Endothelial cell of hepatic sinusoid (primary cell): ENCODE results near the gene CDC25B.
"Not testable (repeated sequence)": the region's sequence is repeated elsewhere in the genome, so short reads cannot be mapped to it uniquely, and the experiment has no call there.

Source experiments
- in situ Hi-C: cut with HindIII; loops from 2 replicates; pipeline ENCODE4 v1.10.0; 2017; ENCODE audit warnings: low sequenced_read_pairs

The CDC25B gene

DNA sequence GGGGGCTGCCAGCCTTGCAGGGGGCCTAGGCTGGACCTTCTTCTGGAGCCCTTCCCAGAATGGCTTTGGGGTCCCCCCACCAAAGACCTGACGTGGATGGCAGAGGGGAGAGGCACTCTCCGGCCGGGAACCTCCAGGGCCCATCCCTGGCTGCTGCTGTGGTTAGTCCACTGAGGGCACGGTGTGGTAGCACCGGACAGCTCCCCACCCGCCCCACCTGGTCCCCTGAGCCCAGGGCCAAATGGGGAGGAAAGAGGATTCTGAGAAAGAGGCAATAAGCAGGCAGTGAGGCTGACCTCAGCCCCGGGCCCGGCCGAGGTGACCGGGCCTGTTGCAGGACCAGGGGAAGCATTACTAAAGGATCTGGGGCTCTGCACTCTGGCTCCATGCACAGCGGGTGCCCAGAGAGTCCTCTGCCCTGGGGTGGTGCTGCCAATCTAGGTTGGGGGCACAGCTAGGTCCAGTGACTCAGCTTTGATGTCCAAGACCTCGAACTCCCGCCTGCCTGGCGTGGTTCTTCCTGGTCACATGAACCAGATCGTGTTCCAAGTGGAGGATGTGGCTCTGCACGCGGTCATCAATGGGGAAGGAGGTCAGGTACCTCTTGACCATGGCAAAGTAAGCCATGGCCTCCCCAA is 11.8 kb upstream of the CDC25B start:
- in situ Hi-C loops = loop anchor here (5.0 kb wide), 1 partner anchor 48 kb away; no protein-coding TSS in a partner anchor

DNA sequence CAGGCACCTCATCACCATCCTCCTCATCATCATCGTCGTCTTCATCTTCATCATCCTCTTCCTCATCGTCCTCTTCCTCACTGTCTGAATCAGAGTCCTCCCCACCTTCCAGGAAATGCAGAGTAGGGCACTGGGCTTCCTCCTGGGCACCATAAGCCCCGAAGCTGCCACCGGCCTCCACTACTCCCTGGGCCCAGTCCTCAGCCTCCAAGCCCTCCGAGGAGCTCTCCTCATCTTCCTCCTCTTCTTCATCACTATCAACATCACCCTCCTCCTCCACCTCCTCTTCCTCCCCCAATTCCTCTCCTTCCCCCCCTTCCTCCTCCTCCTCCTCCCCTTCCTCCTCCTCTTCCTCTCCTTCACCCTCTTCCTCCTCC is 11.3 kb upstream of the CDC25B start:
- in situ Hi-C loops = loop anchor here (5.0 kb wide), 1 partner anchor 47 kb away; no protein-coding TSS in a partner anchor

GRCh38 chr20:3785240-3786125 is 10.6 kb upstream of the CDC25B start:
- in situ Hi-C loops = no loop called here

GRCh38 chr20:3786126-3786484 is 10.0 kb upstream of the CDC25B start:
- in situ Hi-C loops = no loop called here

DNA sequence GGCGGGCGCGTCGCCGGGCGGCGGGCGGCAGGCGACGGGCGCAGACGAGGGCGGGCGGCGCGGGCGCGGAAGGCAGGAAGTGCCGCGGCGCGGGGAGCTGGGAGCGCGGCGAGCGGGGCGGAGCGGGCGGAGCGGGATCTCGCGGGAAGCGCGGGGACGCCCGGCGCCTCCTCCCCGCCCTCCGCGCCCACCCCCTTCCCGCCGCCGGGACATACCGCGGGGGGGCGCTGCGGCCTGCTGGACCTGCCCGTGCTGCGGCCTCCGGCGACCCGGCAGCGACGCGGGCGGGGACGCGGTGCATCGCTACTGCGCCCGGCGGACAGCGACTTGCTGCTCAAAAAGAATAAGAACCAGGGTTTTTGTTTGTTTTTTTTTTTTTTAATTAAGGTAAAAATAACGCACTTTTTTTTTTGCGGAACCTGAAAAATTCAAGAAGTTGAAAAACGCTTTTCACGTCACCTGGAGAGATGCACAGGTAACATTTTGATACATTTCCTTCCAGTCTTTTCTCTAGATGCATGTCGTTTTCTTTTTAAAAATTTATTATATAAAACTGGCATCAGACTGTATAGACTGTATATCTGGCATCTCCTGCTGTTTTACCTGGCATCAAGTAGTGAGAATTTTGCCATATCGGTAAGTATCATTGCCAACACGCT is 9.3 kb upstream of the CDC25B start, which contains the start of gene CENPB:
CENPB (minus strand) TSS at position 76 of the 659 bp plus-strand sequence. CDS start 257 bp downstream, outside the sequence.
- in situ Hi-C loops = no loop called here

- in situ Hi-C loops = no loop called here
Observed at GRCh38 chr20:3787324-3788014, 8.6 kb upstream of the CDC25B start.

DNA sequence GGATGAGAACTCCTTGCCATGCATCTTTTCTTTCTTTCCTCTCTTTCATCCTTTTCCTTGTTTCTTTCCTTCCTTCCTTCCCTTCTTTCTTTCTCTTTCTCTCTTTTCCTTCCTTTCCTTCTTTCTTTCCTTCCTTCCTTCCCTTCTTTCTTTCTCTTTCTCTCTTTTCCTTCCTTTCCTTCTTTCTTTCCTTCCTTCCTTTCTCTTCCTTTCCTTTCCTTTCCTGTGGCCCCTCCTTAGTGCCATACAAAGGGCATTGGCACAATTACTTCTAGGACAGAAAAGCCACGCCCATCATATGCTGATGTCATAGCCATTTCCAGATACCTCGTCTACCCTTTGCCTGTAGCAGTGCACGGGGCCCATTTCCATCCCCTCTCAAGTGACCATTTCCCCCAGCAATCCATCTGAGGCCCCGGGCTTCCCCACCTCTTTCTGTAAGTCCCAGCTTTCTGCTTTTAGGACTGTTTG is 7.4 kb upstream of the CDC25B start:
- in situ Hi-C loops = no loop called here

- in situ Hi-C loops = not testable (repeated sequence)
Observed at GRCh38 chr20:3789201-3789600, 6.9 kb upstream of the CDC25B start.

DNA sequence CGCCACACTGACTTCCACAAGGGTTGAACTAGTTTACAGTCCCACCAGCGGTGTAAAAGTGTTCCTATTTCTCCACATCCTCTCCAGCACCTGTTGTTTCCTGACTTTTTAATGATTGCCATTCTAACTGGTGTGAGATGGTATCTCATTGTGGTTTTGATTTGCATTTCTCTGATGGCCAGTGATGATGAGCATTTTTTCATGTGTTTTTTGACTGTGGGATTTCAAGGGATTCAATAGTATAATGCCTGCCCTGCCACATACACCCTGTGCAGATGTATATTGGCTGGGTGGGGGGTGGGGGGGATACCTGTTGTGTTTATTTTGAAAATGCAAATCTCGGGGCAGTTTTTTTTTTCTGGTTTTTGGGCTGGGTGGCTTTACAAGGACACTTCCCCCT is 1.9 kb upstream of the CDC25B start:
- in situ Hi-C loops = not testable (repeated sequence)

DNA sequence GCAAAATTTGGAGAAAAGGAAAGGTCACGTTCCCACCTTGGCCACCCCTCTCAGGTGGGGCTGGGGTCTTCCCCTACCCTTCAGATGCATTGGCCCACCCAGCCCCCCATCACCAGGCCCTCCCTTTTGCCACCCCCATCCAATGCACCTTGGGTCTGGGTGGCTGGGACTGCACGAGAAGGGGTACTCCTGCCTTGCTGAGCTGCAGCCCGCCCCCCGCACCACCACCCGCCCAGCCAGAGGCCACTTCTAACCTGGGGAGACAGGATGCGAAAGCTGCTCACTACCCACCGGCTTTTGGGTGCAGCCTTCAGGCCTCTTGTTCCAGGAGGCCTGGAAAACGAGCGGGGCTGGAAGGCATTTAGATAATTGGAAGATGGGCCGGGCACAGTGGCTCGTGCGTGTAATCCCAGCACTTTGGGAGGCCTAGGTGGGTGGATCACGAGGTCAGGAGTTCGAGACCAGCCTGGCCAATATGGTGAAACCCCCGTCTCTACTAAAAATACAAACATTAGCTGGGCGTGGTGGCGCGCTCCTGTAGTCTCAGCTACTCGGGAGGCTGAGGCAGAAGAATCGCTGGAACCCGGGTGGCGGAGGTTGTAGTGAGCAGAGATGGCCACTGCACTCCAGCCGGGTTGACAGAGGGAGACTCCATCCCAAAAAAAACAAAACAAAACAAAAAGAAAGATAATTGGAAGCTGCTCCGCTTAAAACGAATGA is 1.2 kb upstream of the CDC25B start:
- in situ Hi-C loops = no loop called here

- in situ Hi-C loops = no loop called here
Observed at GRCh38 chr20:3796477-3797225, 541 bp downstream of the CDC25B start.

DNA sequence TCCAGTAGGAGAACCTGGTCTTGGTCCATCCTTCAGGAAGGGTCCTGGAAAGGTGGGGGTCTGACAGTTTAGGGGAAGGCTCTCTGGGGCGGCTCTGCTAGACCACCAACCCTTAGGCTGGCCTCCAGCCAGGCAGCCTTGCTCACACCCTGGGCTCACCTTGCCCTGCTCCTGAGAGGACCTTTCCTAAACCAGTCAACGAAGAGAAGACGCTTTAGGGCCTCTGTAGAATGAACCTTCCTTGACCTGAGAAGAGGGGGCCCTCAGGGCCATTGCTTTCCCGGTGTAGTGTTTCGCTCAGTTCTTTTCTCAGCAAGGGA is 1.1 kb downstream of the CDC25B start:
- in situ Hi-C loops = no loop called here

DNA sequence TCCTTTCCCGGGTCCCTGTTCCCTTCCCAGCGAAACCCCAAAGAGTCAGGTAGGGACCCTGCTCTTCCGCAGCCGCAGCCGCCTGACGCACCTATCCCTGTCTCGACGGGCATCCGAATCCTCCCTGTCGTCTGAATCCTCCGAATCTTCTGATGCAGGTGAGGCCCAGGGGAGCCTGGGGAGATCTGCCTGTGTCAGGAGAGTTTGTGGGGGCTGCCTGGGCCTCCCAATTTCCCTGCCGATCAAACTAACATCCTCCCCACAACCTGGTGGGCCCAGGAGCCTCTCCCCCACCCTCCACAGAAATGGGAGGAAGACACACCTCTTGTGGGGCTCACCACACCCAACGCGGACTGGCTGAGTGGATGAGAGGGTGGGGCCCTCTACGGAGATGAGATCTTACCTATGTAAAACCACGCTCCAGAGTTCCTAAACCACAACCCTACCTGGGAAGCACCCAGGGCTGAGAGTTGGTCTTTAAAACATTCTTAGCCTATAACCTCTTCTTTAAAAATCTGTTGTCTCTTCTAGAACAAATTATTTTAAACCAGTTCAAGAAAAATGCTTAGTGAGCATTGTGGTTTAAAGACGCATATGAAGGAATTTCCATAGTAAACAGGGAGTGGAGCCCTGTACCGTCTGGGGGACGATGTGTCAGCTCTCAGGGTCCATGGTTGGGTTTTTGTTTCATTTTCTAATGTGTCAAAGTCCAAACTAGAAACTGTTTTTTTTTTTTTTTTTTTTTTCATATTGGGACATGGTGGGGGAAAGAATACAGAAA is 1.7 kb downstream of the CDC25B start:
- in situ Hi-C loops = no loop called here

- in situ Hi-C loops = no loop called here
Observed at GRCh38 chr20:3798373-3798768, 2.3 kb downstream of the CDC25B start.

DNA sequence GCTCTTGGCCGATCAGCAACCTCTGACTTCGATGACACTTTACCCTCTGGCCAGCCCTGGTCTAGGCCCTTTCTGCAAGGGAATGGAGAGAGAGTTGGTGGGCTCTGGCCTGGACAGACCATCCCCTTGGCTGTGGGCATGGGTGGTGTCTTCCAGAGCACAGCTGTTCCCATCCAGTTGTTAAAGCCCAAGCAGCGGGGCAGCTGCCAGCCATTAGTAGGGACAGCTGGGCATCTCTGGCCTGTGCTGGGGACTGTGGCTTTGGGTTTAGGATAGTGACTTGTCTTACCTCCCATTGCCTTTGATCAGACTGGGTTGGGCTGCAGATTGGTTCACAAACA is 2.8 kb downstream of the CDC25B start:
- in situ Hi-C loops = no loop called here

GRCh38 chr20:3800256-3800877 is 4.3 kb downstream of the CDC25B start:
- in situ Hi-C loops = no loop called here

- in situ Hi-C loops = no loop called here
Observed at GRCh38 chr20:3800878-3801260, 4.8 kb downstream of the CDC25B start.

- in situ Hi-C loops = no loop called here
Observed at GRCh38 chr20:3801299-3801698, 5.2 kb downstream of the CDC25B start.

- in situ Hi-C loops = no loop called here
Observed at GRCh38 chr20:3801846-3802245, 5.7 kb downstream of the CDC25B start.
